H1 (cell line): ENCODE results near the gene IQGAP1. TPM values are rescaled to one million over a fixed set of nuclear protein-coding genes. Genes with fewer than 3 reads are reported as not detected.

Experiments used
- CTCF ChIA-PET: fragments of 300-600 bp; sonication (Branson Sonifier 250); formaldehyde crosslinking; loops from one replicate; lab custom pipeline; 2021; ENCODE audit not compliant: partially characterized antibody; lab: Charles Lee
- POLR2A ChIA-PET: fragments of 300-600 bp; sonication (Branson Sonifier 250); formaldehyde crosslinking; loops from one replicate; lab custom pipeline; 2021; ENCODE audit warnings: inconsistent platforms; ENCODE audit not compliant: partially characterized antibody; lab: Charles Lee
- DNase-seq, 2 experiments: peaks; one replicate each; pipeline versions ENCODE4 v3.0.0 to v3.0.0-alpha.2; 2010 to 2022; ENCODE audit warnings: low spot score in 2 of 2, low read depth in 1 of 2, mixed read lengths in 1 of 2
- FAIRE-seq: peaks from 2 replicates; lab custom pipeline; 2011; peaks lifted over from hg19 to GRCh38; lab: Jason Lieb, UNC
- H2AFZ ChIP-seq: 2 replicates; pipeline ENCODE4 v1.8.1; 2012; ENCODE audit warnings: low read length, inconsistent platforms
- H2AK5ac ChIP-seq: 2 replicates; pipeline ENCODE4 v1.6.1; 2013; ENCODE audit warnings: low read depth, low read length
- H2BK120ac ChIP-seq: replicated peaks from 2 replicates; pipeline ENCODE3; 2013; ENCODE audit warnings: low read depth, low read length, inconsistent platforms
- H2BK12ac ChIP-seq: 2 replicates; pipeline ENCODE4 v1.6.1; 2013; ENCODE audit warnings: low read depth, low read length
- H2BK15ac ChIP-seq: 2 replicates; pipeline ENCODE4 v1.6.1; 2013; ENCODE audit warnings: low read length
- H2BK20ac ChIP-seq: 2 replicates; pipeline ENCODE4 v1.6.1; 2013; ENCODE audit warnings: low read length
- H2BK5ac ChIP-seq: 2 replicates; pipeline ENCODE4 v1.6.1; 2013; ENCODE audit warnings: low read depth, low read length
- H3K14ac ChIP-seq: 2 replicates; pipeline ENCODE4 v1.6.1; 2013; ENCODE audit warnings: inconsistent platforms; ENCODE audit not compliant: insufficient read length
- H3K18ac ChIP-seq: 2 replicates; pipeline ENCODE4 v1.6.1; 2013; ENCODE audit warnings: low read length; ENCODE audit errors: extremely low read depth
- H3K23ac ChIP-seq: 2 replicates; pipeline ENCODE4 v1.6.1; 2013; ENCODE audit warnings: inconsistent platforms; ENCODE audit not compliant: insufficient read length
- H3K23me2 ChIP-seq: 2 replicates; pipeline ENCODE4 v1.6.1; 2013; ENCODE audit warnings: low read depth, low read length
- H3K27ac ChIP-seq: 2 replicates; pipeline ENCODE4 v1.6.1; 2011; ENCODE audit warnings: low read depth, low read length, inconsistent platforms
- H3K27me3 ChIP-seq, 4 experiments: replicated peaks in 1 of 4; 1 replicate in 1 of 4; 2 replicates in 3 of 4; pipeline versions ENCODE4 v1.6.1 to v1.8.1; 2011 to 2013; ENCODE audit warnings: low read length in 3 of 4, mild to moderate bottlenecking in 3 of 4, inconsistent platforms in 2 of 4, mixed read lengths in 2 of 4, moderate library complexity in 1 of 4; ENCODE audit not compliant: control insufficient read depth in 3 of 4, insufficient read depth in 3 of 4; ENCODE audit errors: extremely low read depth in 1 of 4
- H3K36me3 ChIP-seq, 4 experiments: 2 replicates each; pipeline versions ENCODE4 v1.6.1 to v1.8.1; 2011 to 2013; ENCODE audit warnings: mild to moderate bottlenecking in 4 of 4, low read length in 3 of 4, moderate library complexity in 2 of 4, control low read depth in 1 of 4, inconsistent platforms in 1 of 4; ENCODE audit not compliant: insufficient read depth in 4 of 4, control insufficient read depth in 2 of 4
- H3K4ac ChIP-seq: replicated peaks from 2 replicates; pipeline ENCODE3; 2013; ENCODE audit warnings: low read length, low read depth, mixed read lengths, inconsistent platforms; ENCODE audit not compliant: insufficient read length
- H3K4me1 ChIP-seq, 4 experiments: replicated peaks in 1 of 4; 1 replicate in 1 of 4; 2 replicates in 3 of 4; pipeline versions ENCODE4 v1.6.1 to v1.8.1; 2011 to 2013; ENCODE audit warnings: low read length in 3 of 4, inconsistent platforms in 2 of 4, mixed read lengths in 1 of 4; ENCODE audit not compliant: insufficient read depth in 4 of 4, control insufficient read depth in 3 of 4
- H3K4me2 ChIP-seq, 2 experiments: 2 replicates each; pipeline versions ENCODE4 v1.6.1 to v1.8.1; 2011 to 2013; ENCODE audit warnings: low read depth in 2 of 2, low read length in 2 of 2, control low read depth in 1 of 2, inconsistent platforms in 1 of 2, mild to moderate bottlenecking in 1 of 2; ENCODE audit not compliant: insufficient read depth in 1 of 2
- H3K4me3 ChIP-seq, 4 experiments: fragments of 200-600, 300-600 bp in 1 of 4; sonication (generic), shearing (Covaris generic), sonication (Bioruptor Twin) in 1 of 4; 2 replicates each; pipeline versions ENCODE4 v1.5.1 to v1.8.1; 2011 to 2016; ENCODE audit warnings: low read length in 4 of 4, low read depth in 3 of 4, control low read depth in 2 of 4, inconsistent platforms in 2 of 4, mild to moderate bottlenecking in 2 of 4, mixed read lengths in 1 of 4, moderate library complexity in 1 of 4; ENCODE audit not compliant: insufficient read depth in 2 of 4; ENCODE audit errors: extremely low read depth in 1 of 4
- H3K56ac ChIP-seq: replicated peaks from 2 replicates; pipeline ENCODE3; 2013; ENCODE audit warnings: low read depth, mild to moderate bottlenecking, mixed read lengths, low read length, inconsistent platforms; ENCODE audit not compliant: insufficient read length
- H3K79me1 ChIP-seq: 2 replicates; pipeline ENCODE4 v1.6.1; 2013; ENCODE audit warnings: low read depth, low read length, control low read depth
- H3K79me2 ChIP-seq, 2 experiments: 2 replicates each; pipeline versions ENCODE4 v1.6.1 to v1.8.1; 2012 to 2013; ENCODE audit warnings: low read length in 2 of 2, mild to moderate bottlenecking in 2 of 2, inconsistent platforms in 1 of 2; ENCODE audit not compliant: insufficient read depth in 2 of 2, control insufficient read depth in 1 of 2
- H3K9ac ChIP-seq, 4 experiments: replicated peaks in 1 of 4; 1 replicate in 1 of 4; 2 replicates in 3 of 4; pipeline versions ENCODE4 v1.6.1 to v1.8.1; 2011 to 2013; ENCODE audit warnings: low read depth in 3 of 4, low read length in 3 of 4, control low read depth in 2 of 4, mild to moderate bottlenecking in 2 of 4, moderate library complexity in 2 of 4, inconsistent platforms in 1 of 4; ENCODE audit errors: extremely low read depth in 1 of 4
- H3K9me3 ChIP-seq, 2 experiments: 2 replicates each; pipeline versions ENCODE4 v1.6.1 to v1.8.1; 2012 to 2013; ENCODE audit warnings: mild to moderate bottlenecking in 2 of 2, moderate library complexity in 2 of 2, control low read depth in 1 of 2, inconsistent platforms in 1 of 2, low read depth in 1 of 2, low read length in 1 of 2, mixed read lengths in 1 of 2; ENCODE audit not compliant: insufficient read depth in 2 of 2
- H4K20me1 ChIP-seq, 2 experiments: replicated peaks in 1 of 2; 2 replicates each; pipeline versions ENCODE3 to v1.8.1; 2011 to 2013; ENCODE audit warnings: inconsistent platforms in 2 of 2, low read length in 2 of 2, mild to moderate bottlenecking in 1 of 2; ENCODE audit not compliant: insufficient read depth in 2 of 2, control insufficient read depth in 1 of 2
- H4K5ac ChIP-seq: 2 replicates; pipeline ENCODE4 v1.6.1; 2013; ENCODE audit warnings: low read length, low read depth, mixed read lengths, inconsistent platforms; ENCODE audit not compliant: insufficient read length
- H4K8ac ChIP-seq: 2 replicates; pipeline ENCODE4 v1.8.0; 2013; ENCODE audit warnings: mild to moderate bottlenecking, moderate library complexity, low read length, inconsistent platforms; ENCODE audit not compliant: insufficient read depth; ENCODE audit errors: extremely low read depth
- H4K91ac ChIP-seq: replicated peaks from 2 replicates; pipeline ENCODE3; 2013; ENCODE audit warnings: low read length, mixed read lengths, inconsistent platforms; ENCODE audit not compliant: insufficient read length
- BCL11A ChIP-seq, 2 experiments: IDR thresholded peaks; one replicate each; pipeline ENCODE4 v1.6.1; 2011; ENCODE audit warnings: low read depth in 2 of 2, low read length in 2 of 2, mild to moderate bottlenecking in 2 of 2
- JUN ChIP-seq: IDR thresholded peaks from 2 replicates; pipeline ENCODE4 v1.6.1; 2011; ENCODE audit warnings: low read depth, mild to moderate bottlenecking, improper control_type of control experiment, low read length
- POLR2A ChIP-seq, 2 experiments: IDR thresholded peaks; 1 replicate in 1 of 2; 2 replicates in 1 of 2; pipeline ENCODE4 v1.6.1; 2011; ENCODE audit warnings: low read depth in 2 of 2, low read length in 2 of 2, mild to moderate bottlenecking in 2 of 2; ENCODE audit errors: control extremely low read depth in 1 of 2
- USF2 ChIP-seq: IDR thresholded peaks from 2 replicates; pipeline ENCODE4 v1.6.1; 2011; ENCODE audit warnings: low read length, improper control_type of control experiment
- ZNF274 ChIP-seq: IDR thresholded peaks from 2 replicates; pipeline ENCODE4 v1.7.0; 2012; ENCODE audit warnings: low read length, borderline replicate concordance; ENCODE audit errors: extremely low read depth
- WGBS, 2 experiments: shearing (Covaris generic) in 1 of 2; methylation state at CpG; one replicate each; pipeline versions ENCODE4 v1.1.6 to v1.1.7; 2013 to 2015; ENCODE audit warnings: low lambda C conversion rate in 2 of 2, mixed read lengths in 2 of 2, inconsistent platforms in 1 of 2, low coverage in 1 of 2, missing lambda C conversion rate in 1 of 2; ENCODE audit not compliant: insufficient replicate concordance in 2 of 2, insufficient coverage in 1 of 2, insufficient read length in 1 of 2; ENCODE audit errors: extremely low coverage in 1 of 2, missing lambda C conversion rate in 1 of 2; 5-methylcytosine and 5-hydroxymethylcytosine counted together
- polyA plus RNA-seq, 7 experiments: library from polyadenylated mRNA; depleted of rRNA in 3 of 7; stranded (reverse) in 5 of 7; unstranded in 2 of 7; fragments of >200 nt in 5 of 7; fragments of 200-250 nt in 2 of 7; gene quantifications; 1 replicate in 5 of 7; 2 replicates in 1 of 7; 4 replicates in 1 of 7; pipeline versions ENCODE4 v1.2.1 to v1.2.3, GENCODE V29; 2011 to 2013; ENCODE audit warnings: missing spikeins in 2 of 7, mixed read lengths in 2 of 7
- total RNA-seq: library from RNA; stranded (reverse); fragmentation: NEBNext Ultra II Directional; extraction: Animal tissue kit (Norgen Biotek cat#: 25700); gene quantifications from 2 replicates; pipeline ENCODE4 v1.2.1, GENCODE V29; 2021

The IQGAP1 gene
- total and polyA plus RNA-seq, 2 of the 8 experiments (the other 6 are each of a cell fraction or from before 2014, with no cell fraction given) = 56.0 to 138 TPM

GRCh38 chr15:90343302-90343790 is 44.7 kb upstream of the IQGAP1 start:
- Histone ChIP-seq H4K5ac (no peak overlapping the region), H2AK5ac (no peak overlapping the region), H4K91ac (no peak overlapping the region), H3K4me2 (no peak overlapping the region), H4K8ac (no peak overlapping the region), H3K79me2 (no peaks in the 10 kb centered on the region), H2BK120ac (no peak overlapping the region), H3K9me3 (no peaks in the 10 kb centered on the region), H3K56ac (no peak overlapping the region), H3K18ac (no peak overlapping the region), H3K36me3 (no peaks in the 10 kb centered on the region), H2BK20ac (no peak overlapping the region), H3K4me3 (no peak overlapping the region), H3K79me1 (no peaks in the 10 kb centered on the region; the same call in 1 of the 2 replicates), H3K27me3 (no peaks in the 10 kb centered on the region), H3K9ac (no peak overlapping the region), H3K14ac (no peak overlapping the region), H4K20me1 (no peaks in the 10 kb centered on the region), H3K4me1 (no peaks in the 10 kb centered on the region), H2AFZ (no peak overlapping the region), H3K4ac (no peak overlapping the region), H2BK15ac (no peak overlapping the region), H3K23ac (no peak overlapping the region), H2BK12ac (no peak overlapping the region), H2BK5ac (no peak overlapping the region), H3K23me2 (no peaks in the 10 kb centered on the region; the same call in 1 of the 2 replicates), H3K27ac (no peak overlapping the region)
- no peak for FAIRE-seq
- POLR2A ChIA-PET = no interaction called here
- 91% methylated on average over 5 of the region's 5 CpGs; no CpG with 5 or more reads in 1 of the 2 experiments for WGBS, 2 experiments
- no peak for TF ChIP-seq JUN
- TF ChIP-seq USF2 = no peak
- no peak for TF ChIP-seq BCL11A (IDR thresholded peaks at IDR 0.05; ENCODE audit: low read depth in 2 of 2, low read length in 2 of 2)
- no peak for TF ChIP-seq POLR2A (IDR thresholded peaks at IDR 0.05; ENCODE audit: control extremely low read depth in 1 of 2, low read depth in 2 of 2, low read length in 2 of 2)
- no peak for TF ChIP-seq ZNF274
- DNase-seq = no peak
- CTCF ChIA-PET = interaction anchor here (1.2 to 2.7 kb wide), 2 partner anchors 14 to 23 kb away, joined by 3 to 11 read pairs; no protein-coding TSS in a partner anchor
